ENCODE results near the gene OFD1.

OFD1 gene

DNA sequence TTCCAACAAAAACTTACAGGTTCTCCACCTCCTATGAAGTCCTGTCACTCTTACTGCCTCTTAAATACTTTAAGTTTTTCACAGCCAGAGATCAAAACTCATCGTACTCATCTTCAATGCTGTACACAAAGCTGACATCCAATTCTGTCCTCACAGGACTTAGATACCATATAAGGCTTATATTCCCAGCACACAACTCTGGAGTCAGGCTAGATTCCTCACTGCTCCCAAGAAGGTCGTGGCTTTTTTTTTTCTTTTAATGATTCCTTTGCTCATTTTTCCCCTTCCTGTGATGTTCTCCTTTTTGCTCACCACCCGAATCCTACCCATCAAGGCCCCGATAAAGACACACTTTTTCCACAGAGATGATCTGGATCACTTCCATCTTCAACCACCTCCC lies 1.0 kb upstream of the OFD1 start:
- Histone ChIP-seq H3K79me2 (ENCODE audit: insufficient read depth, low read depth) (peaks cover 38% of the 10 kb centered on the region; the same call in 1 of the 2 replicates), H3K4me1 (ENCODE audit: low read depth, poor library complexity, severe bottlenecking) (peaks cover 41% of the 10 kb centered on the region), H3K4me2 (peak overlapping the region; percentile 78), H3K9ac (peak overlapping the region; percentile 81; the same call in 1 of the 2 replicates), H3K27me3 (ENCODE audit: insufficient read depth, low read depth) (no peaks in the 10 kb centered on the region), H2AFZ (ENCODE audit: low read depth) (no peak overlapping the region; the same call in 1 of the 2 replicates), H3K4me3 (IDR thresholded peaks at IDR 0.05; ENCODE audit: insufficient read depth, low read depth, low read length) (no peak overlapping the region), H4K20me1 (ENCODE audit: insufficient read depth) (no peaks in the 10 kb centered on the region), H3K36me3 (ENCODE audit: insufficient read depth) (no peaks in the 10 kb centered on the region), H3K27ac (peak overlapping the region; percentile 93)
- TF ChIP-seq, protein P1, sequence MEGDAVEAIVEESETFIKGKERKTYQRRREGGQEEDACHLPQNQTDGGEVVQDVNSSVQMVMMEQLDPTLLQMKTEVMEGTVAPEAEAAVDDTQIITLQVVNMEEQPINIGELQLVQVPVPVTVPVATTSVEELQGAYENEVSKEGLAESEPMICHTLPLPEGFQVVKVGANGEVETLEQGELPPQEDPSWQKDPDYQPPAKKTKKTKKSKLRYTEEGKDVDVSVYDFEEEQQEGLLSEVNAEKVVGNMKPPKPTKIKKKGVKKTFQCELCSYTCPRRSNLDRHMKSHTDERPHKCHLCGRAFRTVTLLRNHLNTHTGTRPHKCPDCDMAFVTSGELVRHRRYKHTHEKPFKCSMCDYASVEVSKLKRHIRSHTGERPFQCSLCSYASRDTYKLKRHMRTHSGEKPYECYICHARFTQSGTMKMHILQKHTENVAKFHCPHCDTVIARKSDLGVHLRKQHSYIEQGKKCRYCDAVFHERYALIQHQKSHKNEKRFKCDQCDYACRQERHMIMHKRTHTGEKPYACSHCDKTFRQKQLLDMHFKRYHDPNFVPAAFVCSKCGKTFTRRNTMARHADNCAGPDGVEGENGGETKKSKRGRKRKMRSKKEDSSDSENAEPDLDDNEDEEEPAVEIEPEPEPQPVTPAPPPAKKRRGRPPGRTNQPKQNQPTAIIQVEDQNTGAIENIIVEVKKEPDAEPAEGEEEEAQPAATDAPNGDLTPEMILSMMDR (conservative IDR thresholded peaks at IDR 0.05; ENCODE audit: low read depth, low read length): no peak

DNA sequence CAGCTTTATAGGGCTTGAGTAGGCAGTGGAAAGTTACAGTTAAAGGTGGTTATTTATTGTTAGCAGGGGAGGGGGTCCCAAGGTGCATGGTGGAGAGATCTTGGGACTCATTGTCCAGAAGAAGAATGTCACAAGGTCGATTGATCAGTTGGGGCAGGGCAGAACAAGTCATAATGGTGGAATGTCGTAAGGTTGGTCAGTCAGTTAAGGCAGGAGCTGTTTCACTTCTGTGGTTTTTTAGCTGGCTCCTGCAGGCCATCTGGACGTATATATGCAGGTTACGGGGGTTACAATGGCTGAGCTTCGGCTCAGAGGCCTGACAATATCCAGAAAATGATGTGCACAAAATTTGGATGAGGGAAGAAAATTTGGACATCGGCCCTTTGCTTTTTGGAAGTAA lies 7.1 kb downstream of the OFD1 start:
- no peak overlapping the region for H3K4me3 ChIP-seq (IDR thresholded peaks at IDR 0.05; ENCODE audit: insufficient read depth, low read depth, low read length)
- TF ChIP-seq, protein P1 (conservative IDR thresholded peaks at IDR 0.05; ENCODE audit: low read depth, low read length): no peak
- H3K4me2 ChIP-seq: peak overlapping the region; percentile 81; the same call in 1 of the 2 replicates
- H3K9ac ChIP-seq: no peak overlapping the region
- no peaks in the 10 kb centered on the region for H4K20me1 ChIP-seq (ENCODE audit: insufficient read depth)
- H3K4me1 ChIP-seq (ENCODE audit: low read depth, poor library complexity, severe bottlenecking): peaks cover 47% of the 10 kb centered on the region
- H3K79me2 ChIP-seq (ENCODE audit: insufficient read depth, low read depth): no peaks in the 10 kb centered on the region
- peak overlapping the region; percentile 74; the same call in 1 of the 2 replicates for H3K27ac ChIP-seq
- H2AFZ ChIP-seq (ENCODE audit: low read depth): no peak overlapping the region
- H3K27me3 ChIP-seq (ENCODE audit: insufficient read depth, low read depth): no peaks in the 10 kb centered on the region
- no peaks in the 10 kb centered on the region for H3K36me3 ChIP-seq (ENCODE audit: insufficient read depth)

DNA sequence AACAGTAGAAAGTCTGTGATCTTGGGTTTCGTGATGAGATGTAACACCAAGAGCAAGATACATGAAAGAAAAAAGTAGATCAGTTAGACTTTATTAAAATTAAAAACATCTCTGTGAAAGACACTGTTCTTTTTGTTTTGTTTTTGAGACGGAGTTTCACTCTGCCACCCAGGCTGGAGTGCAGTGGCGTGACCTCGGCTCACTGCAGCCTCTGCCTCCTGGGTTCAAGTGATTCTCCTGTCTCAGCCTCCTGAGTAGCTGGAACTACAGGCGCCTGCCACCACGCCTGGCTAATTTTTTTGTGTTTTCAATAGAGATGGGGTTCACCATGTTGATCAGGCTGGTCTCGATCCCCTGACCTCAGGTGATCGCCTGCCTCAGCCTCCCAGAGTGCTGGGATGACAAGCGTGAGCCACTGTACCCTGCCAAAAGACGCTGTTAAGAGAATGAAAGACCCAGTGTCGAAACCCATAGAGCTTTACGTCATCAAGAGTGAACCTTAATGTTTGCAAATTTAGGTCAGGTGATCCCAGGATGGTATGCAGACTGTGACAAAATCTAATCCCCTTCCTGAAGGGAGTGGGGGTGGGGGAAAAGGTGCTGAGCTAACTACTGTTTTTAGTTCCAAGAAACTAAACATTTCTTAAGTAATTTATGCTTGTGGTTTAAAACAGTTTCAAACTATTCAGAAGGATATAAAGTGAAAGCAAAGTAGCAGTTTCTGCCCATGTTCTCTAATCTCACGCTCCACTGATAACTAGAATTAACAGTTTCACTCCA lies 8.0 kb downstream of the OFD1 start:
- Histone ChIP-seq H3K4me2 (peak overlapping the region; percentile 81), H3K4me1 (ENCODE audit: low read depth, poor library complexity, severe bottlenecking) (peaks cover 46% of the 10 kb centered on the region), H3K4me3 (IDR thresholded peaks at IDR 0.05; ENCODE audit: insufficient read depth, low read depth, low read length) (no peak overlapping the region), H3K79me2 (ENCODE audit: insufficient read depth, low read depth) (no peaks in the 10 kb centered on the region), H3K27me3 (ENCODE audit: insufficient read depth, low read depth) (no peaks in the 10 kb centered on the region), H4K20me1 (ENCODE audit: insufficient read depth) (no peaks in the 10 kb centered on the region), H3K9ac (peak overlapping the region; percentile 29; the same call in 1 of the 2 replicates), H3K27ac (peak overlapping the region; percentile 74), H2AFZ (ENCODE audit: low read depth) (no peak overlapping the region), H3K36me3 (ENCODE audit: insufficient read depth) (no peaks in the 10 kb centered on the region)
- TF ChIP-seq, protein P1 (conservative IDR thresholded peaks at IDR 0.05; ENCODE audit: low read depth, low read length): no peak

DNA sequence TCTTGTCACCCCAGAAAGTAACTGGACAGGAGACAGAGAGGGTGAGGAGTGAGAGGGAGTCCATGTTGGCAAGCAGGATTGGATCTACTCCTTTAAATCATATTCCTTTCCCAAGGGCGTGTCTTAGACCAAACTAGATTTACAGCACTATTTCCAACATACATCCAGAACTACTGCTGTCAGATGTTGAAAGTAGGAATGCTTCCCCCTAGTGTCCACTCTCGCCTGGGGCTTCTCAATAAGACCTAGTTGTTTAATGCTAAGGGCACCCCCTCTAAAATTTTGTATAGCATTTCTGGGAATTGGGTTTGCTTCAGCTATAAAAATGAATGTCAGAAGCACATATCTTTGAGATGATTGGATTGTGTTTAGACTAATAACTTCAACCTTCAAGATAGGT lies 13.3 kb downstream of the OFD1 start:
- no peak overlapping the region for H3K4me2 ChIP-seq
- H3K27ac ChIP-seq: no peak overlapping the region
- H4K20me1 ChIP-seq (ENCODE audit: insufficient read depth): no peaks in the 10 kb centered on the region
- H3K4me1 ChIP-seq (ENCODE audit: low read depth, poor library complexity, severe bottlenecking): peaks cover 60% of the 10 kb centered on the region
- no peak overlapping the region for H3K9ac ChIP-seq
- H2AFZ ChIP-seq (ENCODE audit: low read depth): no peak overlapping the region
- TF ChIP-seq, protein P1 (conservative IDR thresholded peaks at IDR 0.05; ENCODE audit: low read depth, low read length): peak; percentile 47
- no peaks in the 10 kb centered on the region for H3K27me3 ChIP-seq (ENCODE audit: insufficient read depth, low read depth)
- no peaks in the 10 kb centered on the region for H3K79me2 ChIP-seq (ENCODE audit: insufficient read depth, low read depth)
- H3K36me3 ChIP-seq (ENCODE audit: insufficient read depth): no peaks in the 10 kb centered on the region
- H3K4me3 ChIP-seq (IDR thresholded peaks at IDR 0.05; ENCODE audit: insufficient read depth, low read depth, low read length): no peak overlapping the region

Data from KMS-11 (cell line).